IMR-90 (cell line): ENCODE measurements around the gene DDX42. TPM values are rescaled to one million over a fixed set of nuclear protein-coding genes. Genes with fewer than 3 reads are reported as not detected.

ENCODE experiments used
- ATAC-seq: fragments of 200-7000 bp; cut with Tn5 transposase; 2 replicates; pipeline ENCODE4 v1.9.1; 2020; ENCODE audit warnings: low read depth, mild to moderate bottlenecking, moderate library complexity
- BruUV-seq: library from RNA; stranded (reverse); fragments of 400-500 nt; replicated peaks from 2 replicates; lab custom pipeline; 2021; lab: Mats Ljungman, UMichigan
- CTCF ChIA-PET: fragments of 300-600 bp; formaldehyde crosslinking; extraction: SDS; loops from one replicate; lab custom pipeline; 2021; ENCODE audit warnings: antibody characterized with exemption; lab: Yijun Ruan, JAX
- POLR2A ChIA-PET: fragments of 300-600 bp; sonication (Branson Sonifier 250); formaldehyde crosslinking; loops from one replicate; lab custom pipeline; 2022; ENCODE audit warnings: antibody characterized with exemption; ENCODE audit not compliant: unreplicated experiment; lab: Charles Lee
- DNase-seq: peaks from one replicate; pipeline ENCODE4 v3.0.0; 2013
- H2AFZ ChIP-seq: replicated peaks from 2 replicates; pipeline ENCODE3; 2013; ENCODE audit warnings: low read length, mild to moderate bottlenecking; ENCODE audit not compliant: poor library complexity
- H2AK5ac ChIP-seq: 2 replicates; pipeline ENCODE4 v1.6.1; 2013; ENCODE audit warnings: low read depth, low read length, inconsistent platforms
- H2AK9ac ChIP-seq: replicated peaks from 2 replicates; pipeline ENCODE3; 2013; ENCODE audit warnings: mild to moderate bottlenecking, low read depth, low read length, moderate library complexity; ENCODE audit not compliant: poor library complexity
- H2BK120ac ChIP-seq: 2 replicates; pipeline ENCODE4 v1.6.1; 2013; ENCODE audit warnings: low read depth, low read length, inconsistent platforms
- H2BK15ac ChIP-seq: 3 replicates; pipeline ENCODE4 v1.6.1; 2013; ENCODE audit warnings: low read depth, low read length, inconsistent platforms
- H2BK20ac ChIP-seq: 2 replicates; pipeline ENCODE4 v1.6.1; 2013; ENCODE audit warnings: low read depth, mild to moderate bottlenecking, inconsistent platforms, low read length, moderate library complexity
- H2BK5ac ChIP-seq: 2 replicates; pipeline ENCODE4 v1.6.1; 2013; ENCODE audit warnings: mild to moderate bottlenecking, low read depth, low read length, inconsistent platforms; ENCODE audit not compliant: poor library complexity, severe bottlenecking
- H3K14ac ChIP-seq: replicated peaks from 2 replicates; pipeline ENCODE4 v1.6.1; 2013; ENCODE audit warnings: low read depth, low read length, inconsistent platforms
- H3K18ac ChIP-seq: 2 replicates; pipeline ENCODE4 v1.6.1; 2013; ENCODE audit warnings: low read depth, low read length, control low read depth
- H3K23ac ChIP-seq: 2 replicates; pipeline ENCODE4 v1.6.1; 2013; ENCODE audit warnings: low read depth, low read length, inconsistent platforms
- H3K27ac ChIP-seq: 2 replicates; pipeline ENCODE4 v1.5.1; 2013; ENCODE audit warnings: mild to moderate bottlenecking, control low read depth, low read length; ENCODE audit not compliant: insufficient read depth
- H3K27me3 ChIP-seq: 2 replicates; pipeline ENCODE4 v1.6.1; 2013; ENCODE audit warnings: low read length; ENCODE audit not compliant: control insufficient read depth, insufficient read depth
- H3K36me3 ChIP-seq: 2 replicates; pipeline ENCODE4 v1.6.1; 2013; ENCODE audit warnings: low read length, mixed read lengths; ENCODE audit not compliant: control insufficient read depth, insufficient read depth
- H3K4ac ChIP-seq: 2 replicates; pipeline ENCODE4 v1.6.1; 2013; ENCODE audit warnings: low read depth, low read length, inconsistent platforms
- H3K4me1 ChIP-seq: 2 replicates; pipeline ENCODE4 v1.6.1; 2013; ENCODE audit warnings: low read length, mixed read lengths; ENCODE audit not compliant: control insufficient read depth, insufficient read depth
- H3K4me2 ChIP-seq: 2 replicates; pipeline ENCODE4 v1.6.1; 2013; ENCODE audit warnings: low read depth, mild to moderate bottlenecking, control low read depth, low read length, moderate library complexity
- H3K4me3 ChIP-seq: 2 replicates; pipeline ENCODE4 v1.5.1; 2013; ENCODE audit warnings: low read depth, mild to moderate bottlenecking, control low read depth, low read length, moderate library complexity; ENCODE audit not compliant: insufficient read depth
- H3K56ac ChIP-seq: 2 replicates; pipeline ENCODE4 v1.6.1; 2013; ENCODE audit warnings: low read length, inconsistent platforms; ENCODE audit not compliant: insufficient read depth; ENCODE audit errors: extremely low read depth
- H3K79me1 ChIP-seq, 2 experiments: 2 replicates each; pipeline ENCODE4 v1.6.1; 2013; ENCODE audit warnings: low read length in 2 of 2, inconsistent platforms in 1 of 2, low read depth in 1 of 2
- H3K9ac ChIP-seq: 2 replicates; pipeline ENCODE4 v1.6.1; 2013; ENCODE audit warnings: low read depth, low read length, control low read depth
- H3K9me1 ChIP-seq: 2 replicates; pipeline ENCODE4 v1.6.1; 2013; ENCODE audit warnings: low read length, inconsistent platforms; ENCODE audit not compliant: insufficient read depth
- H3K9me3 ChIP-seq: 2 replicates; pipeline ENCODE4 v1.6.1; 2013; ENCODE audit warnings: low read length; ENCODE audit not compliant: control insufficient read depth, insufficient read depth
- H4K20me1 ChIP-seq: 2 replicates; pipeline ENCODE4 v1.6.1; 2013; ENCODE audit warnings: low read length, inconsistent platforms; ENCODE audit not compliant: insufficient read depth
- H4K5ac ChIP-seq: 2 replicates; pipeline ENCODE4 v1.6.1; 2013; ENCODE audit warnings: mild to moderate bottlenecking, low read depth, low read length, control low read depth
- H4K8ac ChIP-seq, 2 experiments: 2 replicates each; pipeline ENCODE4 v1.6.1; 2013; ENCODE audit warnings: low read depth in 2 of 2, low read length in 2 of 2, control low read depth in 1 of 2, inconsistent platforms in 1 of 2
- H4K91ac ChIP-seq: 2 replicates; pipeline ENCODE4 v1.6.1; 2013; ENCODE audit warnings: low read depth, low read length, inconsistent platforms; ENCODE audit not compliant: insufficient read depth
- CHD1 ChIP-seq: IDR thresholded peaks from 2 replicates; pipeline ENCODE4 v1.6.1; 2012; ENCODE audit warnings: low read depth, low read length, improper control_type of control experiment
- ELK1 ChIP-seq: fragments of 150-350 bp; IDR thresholded peaks from 2 replicates; pipeline ENCODE4 v1.6.1; 2016; ENCODE audit warnings: low read depth, mild to moderate bottlenecking, low read length, moderate library complexity, borderline replicate concordance
- MXI1 ChIP-seq: IDR thresholded peaks from 2 replicates; pipeline ENCODE4 v1.6.1; 2012; ENCODE audit warnings: low read depth, mild to moderate bottlenecking, low read length, moderate library complexity, borderline replicate concordance
- NFE2L2 ChIP-seq: fragments of 150-350 bp; IDR thresholded peaks from 2 replicates; pipeline ENCODE4 v1.6.1; 2016; ENCODE audit warnings: low read depth, mild to moderate bottlenecking, low read length
- POLR2A ChIP-seq: IDR thresholded peaks from 2 replicates; pipeline ENCODE4 v1.6.1; 2012; ENCODE audit warnings: mild to moderate bottlenecking, low read depth, low read length
- RFX5 ChIP-seq: IDR thresholded peaks from 2 replicates; pipeline ENCODE4 v1.8.0; 2012; ENCODE audit warnings: low read depth, mild to moderate bottlenecking, low read length, moderate library complexity
- SMC3 ChIP-seq: fragments of 150-350 bp; IDR thresholded peaks from 2 replicates; pipeline ENCODE4 v1.6.1; 2016; ENCODE audit warnings: low read depth, mild to moderate bottlenecking, antibody characterized with exemption, low read length, moderate library complexity
- USF2 ChIP-seq: fragments of 150-350 bp; IDR thresholded peaks from 2 replicates; pipeline ENCODE4 v1.6.1; 2017; ENCODE audit warnings: mild to moderate bottlenecking, antibody characterized with exemption, low read length, low read depth
- WGBS, 2 experiments: methylation state at CpG; one replicate each; pipeline versions ENCODE4 v1.1.5 to v1.1.7; 2013; ENCODE audit warnings: missing lambda C conversion rate in 2 of 2; ENCODE audit not compliant: insufficient read length in 1 of 2; ENCODE audit errors: extremely low coverage in 2 of 2; 5-methylcytosine and 5-hydroxymethylcytosine counted together
- dilution Hi-C: fragments of 300-500 bp; cut with HindIII; formaldehyde crosslinking; loops from one replicate; pipeline ENCODE4 v1.14.3; 2018; ENCODE audit warnings: low sequenced_read_pairs; ENCODE audit not compliant: unreplicated experiment
- in situ Hi-C: fragments of 300-500 bp; cut with MboI; formaldehyde crosslinking; loops from 3 replicates; pipeline ENCODE4 v1.14.3; 2019; ENCODE audit warnings: low sequenced_read_pairs, inconsistent platforms, mixed read lengths
- intact Hi-C: fragments of 100-400 bp; cut with micrococcal nuclease; formaldehyde crosslinking; loops from 2 replicates; pipeline ENCODE4 v1.10.0; 2022
- polyA plus RNA-seq, 3 experiments: library from polyadenylated mRNA; depleted of rRNA; stranded (reverse); fragments of >200 nt; gene quantifications; 2 replicates each; pipeline ENCODE4 v1.2.3, GENCODE V29; 2012; ENCODE audit warnings: low replicate concordance in 1 of 3
- total RNA-seq: library from RNA; depleted of rRNA; stranded (reverse); fragments of >200 nt; gene quantifications from 2 replicates; pipeline ENCODE4 v1.2.3, GENCODE V29; 2012

DDX42 gene
- total and polyA plus RNA-seq, 2 of the 4 experiments (the other 2 are of a cell fraction) = 75.8 to 91.5 TPM

GRCh38 chr17:63790057-63790456 lies 16.1 kb downstream of the DDX42 start:
- H3K4me1 ChIP-seq = peaks cover 4% of the 10 kb centered on the region; the same call in 1 of the 2 replicates
- H2BK120ac ChIP-seq = no peak overlapping the region
- no peak overlapping the region for H2BK15ac ChIP-seq
- H2AK9ac ChIP-seq = no peak overlapping the region
- H3K9me1 ChIP-seq = 0 out of 2 replicates have a peak, but pooled peaks cover 2% of the 10 kb centered on the region
- H3K4me3 ChIP-seq = no peak overlapping the region
- H3K36me3 ChIP-seq = peaks cover 57% of the 10 kb centered on the region
- H3K56ac ChIP-seq = no peak overlapping the region
- no peak for DNase-seq
- no peak overlapping the region for H2AK5ac ChIP-seq
- no peak overlapping the region for H3K27ac ChIP-seq
- no peak overlapping the region for H3K18ac ChIP-seq
- H3K27me3 ChIP-seq = no peaks in the 10 kb centered on the region
- no peak overlapping the region for H3K23ac ChIP-seq
- no peaks in the 10 kb centered on the region for H3K9me3 ChIP-seq
- peaks cover 28 to 69% of the 10 kb centered on the region in 2 experiments for H3K79me1 ChIP-seq
- TF ChIP-seq RFX5 (no peak), ELK1 (no peak), POLR2A (no peak), NFE2L2 (no peak), SMC3 (no peak), CHD1 (no peak), MXI1 (no peak), USF2 (no peak)
- intact Hi-C loops (no loop called here), dilution Hi-C loops (no loop called here), in situ Hi-C loops (no loop called here)
- no peak overlapping the region for H2BK20ac ChIP-seq
- H4K8ac ChIP-seq = no peak overlapping the region
- no peak overlapping the region for H3K9ac ChIP-seq
- ChIA-PET CTCF (no interaction called here), POLR2A (interaction anchor here (0.8 kb wide), 1 partner anchor 16 kb away, joined by 3 read pairs; the partner anchor contains the start of genes CCDC47 and DDX42)
- H3K4me2 ChIP-seq = no peak overlapping the region
- peaks cover 54% of the 10 kb centered on the region for H4K20me1 ChIP-seq
- no peak overlapping the region for H3K14ac ChIP-seq
- H3K4ac ChIP-seq = no peak overlapping the region
- WGBS, 2 experiments = 100% methylated on average over 1 of the region's 6 CpGs; no CpG with 5 or more reads in 1 of the 2 experiments
- H4K91ac ChIP-seq = no peak overlapping the region
- no peak overlapping the region for H2BK5ac ChIP-seq
- no peak overlapping the region for H4K5ac ChIP-seq
- no TSS peak for BruUV-seq
- ATAC-seq = no peak
- H2AFZ ChIP-seq = no peak overlapping the region
